WTC11 (cell line): ENCODE data around the gene TMEM143.

Experiments used
- AFF4 ChIP-seq: sonication (generic); formaldehyde crosslinking; IDR thresholded peaks from 2 replicates; pipeline ENCODE4 v1.8.1; 2023; ENCODE audit warnings: mild to moderate bottlenecking, missing genetic modification reagents, borderline replicate concordance
- AR ChIP-seq: fragments of 250-450 bp; sonication (Bioruptor Pico); IDR thresholded peaks from 2 replicates; pipeline ENCODE4 v1.9.0; 2021; ENCODE audit warnings: mild to moderate bottlenecking
- ATF1 ChIP-seq: sonication (generic); formaldehyde crosslinking; IDR thresholded peaks from 2 replicates; pipeline ENCODE4 v1.8.1; 2023; ENCODE audit warnings: mild to moderate bottlenecking, moderate library complexity, missing genetic modification reagents
- ERG ChIP-seq: fragments of 250-450 bp; sonication (Bioruptor Pico); IDR thresholded peaks from 2 replicates; pipeline ENCODE4 v1.8.0; 2021; ENCODE audit warnings: mild to moderate bottlenecking
- FOXP1 ChIP-seq: sonication (generic); formaldehyde crosslinking; IDR thresholded peaks from 2 replicates; pipeline ENCODE4 v1.8.0; 2022; ENCODE audit warnings: missing genetic modification reagents, mild to moderate bottlenecking, moderate library complexity, borderline replicate concordance
- GTF2I ChIP-seq: fragments of 250-450 bp; sonication (Bioruptor Pico); conservative IDR thresholded peaks from 2 replicates; pipeline ENCODE4 v1.4.0; 2021; ENCODE audit warnings: mild to moderate bottlenecking
- NR1H2 ChIP-seq: sonication (generic); formaldehyde crosslinking; IDR thresholded peaks from 2 replicates; pipeline ENCODE4 v1.9.0; 2021; ENCODE audit warnings: mild to moderate bottlenecking, moderate library complexity, missing genetic modification reagents
- SP1 ChIP-seq: sonication (generic); formaldehyde crosslinking; conservative IDR thresholded peaks from 2 replicates; pipeline ENCODE4 v1.8.1; 2022; ENCODE audit warnings: missing genetic modification reagents
- ZBTB43 ChIP-seq: sonication (generic); formaldehyde crosslinking; IDR thresholded peaks from 2 replicates; pipeline ENCODE4 v1.8.1; 2023; ENCODE audit warnings: mild to moderate bottlenecking, missing genetic modification reagents
- ZNF219 ChIP-seq: sonication (generic); formaldehyde crosslinking; IDR thresholded peaks from 2 replicates; pipeline ENCODE4 v1.8.0; 2023; ENCODE audit warnings: missing genetic modification reagents, mild to moderate bottlenecking, borderline replicate concordance
- ZNF532 ChIP-seq: fragments of 250-450 bp; sonication (Bioruptor Pico); IDR thresholded peaks from 2 replicates; pipeline ENCODE4 v1.9.0; 2021; ENCODE audit warnings: mild to moderate bottlenecking, borderline replicate concordance
- TF ChIP-seq, protein P1 (sequence below): fragments of 200-600 bp; IDR thresholded peaks from 2 replicates; pipeline ENCODE4 v1.8.0; 2022; ENCODE audit warnings: antibody characterized with exemption
- TF ChIP-seq, protein P2 (sequence below): sonication (generic); formaldehyde crosslinking; IDR thresholded peaks from 2 replicates; pipeline ENCODE4 v1.8.1; 2023; ENCODE audit warnings: mild to moderate bottlenecking, missing genetic modification reagents, moderate library complexity
- TF ChIP-seq, protein P3 (sequence below): sonication (generic); formaldehyde crosslinking; IDR thresholded peaks from 2 replicates; pipeline ENCODE4 v1.8.1; 2022; ENCODE audit warnings: low read depth, missing genetic modification reagents, borderline replicate concordance

- TF ChIP-seq ZNF219 (CRISPR knock-in tag), result no peak
- TF ChIP-seq, protein P1, sequence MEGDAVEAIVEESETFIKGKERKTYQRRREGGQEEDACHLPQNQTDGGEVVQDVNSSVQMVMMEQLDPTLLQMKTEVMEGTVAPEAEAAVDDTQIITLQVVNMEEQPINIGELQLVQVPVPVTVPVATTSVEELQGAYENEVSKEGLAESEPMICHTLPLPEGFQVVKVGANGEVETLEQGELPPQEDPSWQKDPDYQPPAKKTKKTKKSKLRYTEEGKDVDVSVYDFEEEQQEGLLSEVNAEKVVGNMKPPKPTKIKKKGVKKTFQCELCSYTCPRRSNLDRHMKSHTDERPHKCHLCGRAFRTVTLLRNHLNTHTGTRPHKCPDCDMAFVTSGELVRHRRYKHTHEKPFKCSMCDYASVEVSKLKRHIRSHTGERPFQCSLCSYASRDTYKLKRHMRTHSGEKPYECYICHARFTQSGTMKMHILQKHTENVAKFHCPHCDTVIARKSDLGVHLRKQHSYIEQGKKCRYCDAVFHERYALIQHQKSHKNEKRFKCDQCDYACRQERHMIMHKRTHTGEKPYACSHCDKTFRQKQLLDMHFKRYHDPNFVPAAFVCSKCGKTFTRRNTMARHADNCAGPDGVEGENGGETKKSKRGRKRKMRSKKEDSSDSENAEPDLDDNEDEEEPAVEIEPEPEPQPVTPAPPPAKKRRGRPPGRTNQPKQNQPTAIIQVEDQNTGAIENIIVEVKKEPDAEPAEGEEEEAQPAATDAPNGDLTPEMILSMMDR, result no peak
- TF ChIP-seq ERG (CRISPR knock-in tag), result no peak
- no peak for TF ChIP-seq SP1 (CRISPR knock-in tag)
- no peak for TF ChIP-seq AFF4
- TF ChIP-seq, protein P2, sequence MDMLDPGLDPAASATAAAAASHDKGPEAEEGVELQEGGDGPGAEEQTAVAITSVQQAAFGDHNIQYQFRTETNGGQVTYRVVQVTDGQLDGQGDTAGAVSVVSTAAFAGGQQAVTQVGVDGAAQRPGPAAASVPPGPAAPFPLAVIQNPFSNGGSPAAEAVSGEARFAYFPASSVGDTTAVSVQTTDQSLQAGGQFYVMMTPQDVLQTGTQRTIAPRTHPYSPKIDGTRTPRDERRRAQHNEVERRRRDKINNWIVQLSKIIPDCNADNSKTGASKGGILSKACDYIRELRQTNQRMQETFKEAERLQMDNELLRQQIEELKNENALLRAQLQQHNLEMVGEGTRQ (CRISPR knock-in tag), result no peak
- no peak for TF ChIP-seq GTF2I (CRISPR knock-in tag)
- TF ChIP-seq FOXP1 (CRISPR knock-in tag), result no peak
- no peak for TF ChIP-seq ATF1 (CRISPR knock-in tag)
- TF ChIP-seq ZNF532 (CRISPR knock-in tag), result no peak
- TF ChIP-seq NR1H2 (CRISPR knock-in tag), result no peak
- TF ChIP-seq AR (CRISPR knock-in tag), result no peak
- TF ChIP-seq, protein P3, sequence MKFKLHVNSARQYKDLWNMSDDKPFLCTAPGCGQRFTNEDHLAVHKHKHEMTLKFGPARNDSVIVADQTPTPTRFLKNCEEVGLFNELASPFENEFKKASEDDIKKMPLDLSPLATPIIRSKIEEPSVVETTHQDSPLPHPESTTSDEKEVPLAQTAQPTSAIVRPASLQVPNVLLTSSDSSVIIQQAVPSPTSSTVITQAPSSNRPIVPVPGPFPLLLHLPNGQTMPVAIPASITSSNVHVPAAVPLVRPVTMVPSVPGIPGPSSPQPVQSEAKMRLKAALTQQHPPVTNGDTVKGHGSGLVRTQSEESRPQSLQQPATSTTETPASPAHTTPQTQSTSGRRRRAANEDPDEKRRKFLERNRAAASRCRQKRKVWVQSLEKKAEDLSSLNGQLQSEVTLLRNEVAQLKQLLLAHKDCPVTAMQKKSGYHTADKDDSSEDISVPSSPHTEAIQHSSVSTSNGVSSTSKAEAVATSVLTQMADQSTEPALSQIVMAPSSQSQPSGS (CRISPR knock-in tag), result no peak
- TF ChIP-seq ZBTB43 (CRISPR knock-in tag), result no peak
These were observed 61.2 kb downstream of the TMEM143 start for GRCh38 chr19:48302600-48302959.
